ENCODE measurements around the gene NUDC.
A peak's percentile ranks its signal among the peaks of the same experiment; 100 is the strongest.

The NUDC gene

GRCh38 chr1:26994020-26994786, 72.7 kb downstream of the NUDC start:
- peak; percentile 71 for DNase-seq

DNA sequence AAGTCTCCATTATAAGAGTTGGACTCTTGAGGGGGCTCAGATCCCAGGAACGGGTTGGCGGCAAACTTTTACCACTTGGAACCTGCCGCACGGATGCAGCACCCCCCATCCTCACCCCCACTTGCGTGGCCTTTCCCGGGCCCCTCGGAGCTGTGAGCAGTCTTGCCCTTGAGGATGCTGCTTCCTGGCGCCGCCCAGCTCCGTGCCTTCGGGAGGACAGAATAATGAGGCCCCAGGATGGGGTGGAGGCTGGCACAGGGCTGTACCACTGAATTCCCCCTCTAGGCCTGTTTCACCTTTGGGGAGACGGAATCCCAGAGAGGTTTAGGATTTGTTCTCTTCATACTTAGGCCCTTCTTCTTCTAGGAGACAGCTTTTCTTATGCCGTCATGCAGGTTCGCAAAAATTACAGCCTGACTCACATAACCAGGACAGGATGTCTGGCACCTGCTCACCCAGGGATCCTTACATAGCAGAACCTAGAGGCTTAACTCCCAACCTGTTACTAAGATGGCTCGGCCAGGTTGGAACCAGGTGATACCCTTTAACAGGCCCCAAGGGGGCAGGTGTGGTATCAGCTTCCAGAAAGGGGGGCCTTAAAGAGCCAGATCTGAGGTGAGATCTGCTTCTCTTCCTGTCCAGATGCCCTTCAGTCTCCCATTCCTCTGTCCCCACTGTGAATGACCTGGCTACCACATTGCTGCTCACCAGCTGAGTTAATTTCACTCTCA, 73.4 kb downstream of the NUDC start:
- DNase-seq = no peak

DNA sequence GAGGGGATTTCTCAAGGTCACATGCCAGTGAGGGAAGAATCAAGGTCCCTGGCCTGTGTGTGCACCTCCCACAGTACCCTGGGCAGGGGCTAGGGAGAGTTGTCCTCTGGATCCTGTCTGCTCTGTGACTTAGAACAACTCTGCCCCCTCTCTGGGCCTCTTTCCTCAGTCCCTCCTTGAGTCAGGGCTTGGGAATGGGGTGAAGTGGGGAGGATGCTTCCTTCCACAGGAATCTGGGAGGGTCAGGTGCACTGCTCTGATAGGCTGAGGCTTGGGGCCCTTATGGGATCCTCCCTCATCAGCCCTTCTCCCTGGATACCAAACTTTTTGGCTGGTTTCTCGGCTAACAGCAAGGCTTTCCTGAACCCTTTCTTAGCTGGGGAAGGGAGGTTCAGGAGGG, 74.5 kb downstream of the NUDC start:
- DNase-seq = no peak
